Left ventricle myocardium inferior (tissue), 1 donor: ENCODE results near the gene RAB24. TPM values are rescaled to one million over a fixed set of nuclear protein-coding genes. Genes with fewer than 3 reads are reported as not detected.

ENCODE experiments used
- DNase-seq: peaks from one replicate; pipeline ENCODE4 v3.0.0-alpha.2; 2020
- H3K27ac ChIP-seq: fragments of 200-600 bp; replicated peaks from 2 replicates; pipeline ENCODE4 v1.8.0; 2021
- H3K27me3 ChIP-seq: fragments of 200-600 bp; 2 replicates; pipeline ENCODE4 v1.8.0; 2021; ENCODE audit warnings: low read depth
- H3K36me3 ChIP-seq: fragments of 200-600 bp; 2 replicates; pipeline ENCODE4 v1.8.0; 2021
- H3K4me1 ChIP-seq: fragments of 200-600 bp; 2 replicates; pipeline ENCODE4 v1.8.0; 2021
- H3K4me3 ChIP-seq: fragments of 200-600 bp; 2 replicates; pipeline ENCODE4 v1.8.0; 2021; ENCODE audit warnings: mild to moderate bottlenecking, moderate library complexity
- H3K9me3 ChIP-seq: fragments of 200-600 bp; replicated peaks from 2 replicates; pipeline ENCODE4 v1.8.0; 2021
- CTCF ChIP-seq: fragments of 200-600 bp; IDR thresholded peaks from 2 replicates; pipeline ENCODE4 v1.8.0; 2021; ENCODE audit warnings: antibody characterized with exemption, mild to moderate bottlenecking, borderline replicate concordance
- intact Hi-C: fragments of 100-400 bp; cut with micrococcal nuclease; formaldehyde crosslinking; loops from one replicate; pipeline ENCODE4 v1.11.0; 2022
- total RNA-seq: library from RNA; stranded (reverse); fragmentation: NEBNext Ultra II Directional; extraction: Animal tissue kit (Norgen Biotek cat#: 25700); gene quantifications from one replicate; pipeline ENCODE4 v1.2.1, GENCODE V29; 2021
- donor health status: DM: no; HTN: yes; CAD: no; lungs with severe emphysema.

RAB24 gene
- total RNA-seq, 1 donor from 2014 or later = 25.3 TPM

DNA sequence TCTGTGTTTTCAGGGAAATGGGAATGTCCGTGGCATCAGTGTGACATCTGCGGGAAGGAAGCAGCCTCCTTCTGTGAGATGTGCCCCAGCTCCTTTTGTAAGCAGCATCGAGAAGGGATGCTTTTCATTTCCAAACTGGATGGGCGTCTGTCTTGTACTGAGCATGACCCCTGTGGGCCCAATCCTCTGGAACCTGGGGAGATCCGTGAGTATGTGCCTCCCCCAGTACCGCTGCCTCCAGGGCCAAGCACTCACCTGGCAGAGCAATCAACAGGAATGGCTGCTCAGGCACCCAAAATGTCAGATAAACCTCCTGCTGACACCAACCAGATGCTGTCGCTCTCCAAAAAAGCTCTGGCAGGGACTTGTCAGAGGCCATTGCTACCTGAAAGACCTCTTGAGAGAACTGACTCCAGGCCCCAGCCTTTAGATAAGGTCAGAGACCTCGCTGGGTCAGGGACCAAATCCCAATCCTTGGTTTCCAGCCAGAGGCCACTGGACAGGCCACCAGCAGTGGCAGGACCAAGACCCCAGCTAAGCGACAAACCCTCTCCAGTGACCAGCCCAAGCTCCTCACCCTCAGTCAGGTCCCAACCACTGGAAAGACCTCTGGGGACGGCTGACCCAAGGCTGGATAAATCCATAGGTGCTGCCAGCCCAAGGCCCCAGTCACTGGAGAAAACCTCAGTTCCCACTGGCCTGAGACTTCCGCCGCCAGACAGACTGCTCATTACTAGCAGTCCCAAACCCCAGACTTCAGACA, 9.5 kb downstream of the RAB24 start:
- no peak for TF ChIP-seq CTCF
- no peak overlapping the region for H3K4me3 ChIP-seq
- H3K27ac ChIP-seq = no peak overlapping the region
- H3K27me3 ChIP-seq = no peaks in the 10 kb centered on the region
- DNase-seq = no peak
- H3K9me3 ChIP-seq = no peaks in the 10 kb centered on the region
- H3K4me1 ChIP-seq = peaks cover 36% of the 10 kb centered on the region
- intact Hi-C loops = no loop called here
- peaks cover 74% of the 10 kb centered on the region for H3K36me3 ChIP-seq

DNA sequence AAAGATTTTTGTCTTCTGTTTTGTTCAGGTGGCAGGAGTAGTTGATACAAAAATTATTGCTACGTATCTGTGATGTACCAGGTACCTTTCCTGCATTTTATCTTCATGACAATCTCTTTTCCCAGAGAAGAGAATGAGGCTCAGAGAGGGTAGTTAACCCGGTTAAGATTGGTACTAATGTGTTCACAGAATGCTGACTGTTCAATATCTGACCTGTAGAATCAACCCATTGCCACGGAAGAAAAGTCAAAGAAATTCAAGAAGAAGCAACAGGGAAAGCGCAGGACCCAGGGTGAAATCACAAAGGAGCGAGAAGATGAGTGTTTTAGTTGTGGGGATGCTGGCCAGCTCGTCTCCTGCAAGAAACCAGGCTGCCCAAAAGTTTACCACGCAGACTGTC, 11.8 kb downstream of the RAB24 start:
- Histone ChIP-seq H3K4me3 (no peak overlapping the region), H3K36me3 (peaks cover 90% of the 10 kb centered on the region), H3K4me1 (peaks cover 30% of the 10 kb centered on the region), H3K9me3 (no peaks in the 10 kb centered on the region), H3K27ac (no peak overlapping the region), H3K27me3 (no peaks in the 10 kb centered on the region)
- no peak for DNase-seq
- intact Hi-C loops = no loop called here
- no peak for TF ChIP-seq CTCF

- no peak for DNase-seq
- H3K36me3 ChIP-seq = peaks cover 94% of the 10 kb centered on the region
- no peak overlapping the region for H3K27ac ChIP-seq
- no peak overlapping the region for H3K4me3 ChIP-seq
- intact Hi-C loops = no loop called here
- H3K9me3 ChIP-seq = no peaks in the 10 kb centered on the region
- TF ChIP-seq CTCF = no peak
- peaks cover 23% of the 10 kb centered on the region for H3K4me1 ChIP-seq
- no peaks in the 10 kb centered on the region for H3K27me3 ChIP-seq
Measured at GRCh38 chr5:177290816-177291596, 12.5 kb downstream of the RAB24 start.

DNA sequence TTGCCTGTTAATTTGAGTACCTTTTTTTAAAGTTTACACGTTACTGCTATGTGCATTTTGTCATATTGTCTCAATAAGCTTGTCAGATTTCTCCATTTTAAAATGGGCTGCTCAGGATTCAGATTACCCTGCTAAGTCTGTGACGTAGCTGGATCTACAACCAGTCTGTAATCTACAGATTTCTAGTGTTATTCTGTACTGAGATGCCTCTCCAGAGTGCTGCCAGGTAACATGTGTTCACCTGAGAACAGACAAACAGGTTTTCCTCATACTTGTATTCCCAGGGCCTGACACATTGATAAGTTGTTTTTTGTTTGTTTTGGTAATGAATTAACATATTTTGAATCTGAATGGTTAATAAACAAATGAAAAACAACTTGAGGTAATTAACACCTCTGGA, 15.3 kb downstream of the RAB24 start:
- H3K36me3 ChIP-seq = peaks cover 89% of the 10 kb centered on the region
- intact Hi-C loops = no loop called here
- H3K4me1 ChIP-seq = no peaks in the 10 kb centered on the region
- no peak for TF ChIP-seq CTCF
- no peak for DNase-seq
- H3K27me3 ChIP-seq = no peaks in the 10 kb centered on the region
- H3K4me3 ChIP-seq = no peak overlapping the region
- no peaks in the 10 kb centered on the region for H3K9me3 ChIP-seq
- no peak overlapping the region for H3K27ac ChIP-seq

GRCh38 chr5:177276886-177277285, 26.6 kb downstream of the RAB24 start:
- intact Hi-C loops = loop anchor here (10.0 kb wide), 1 partner anchor 162 kb away; no protein-coding TSS in a partner anchor
- no peak for TF ChIP-seq CTCF
- no peak overlapping the region for H3K4me3 ChIP-seq
- H3K36me3 ChIP-seq = peaks cover 78% of the 10 kb centered on the region
- H3K27ac ChIP-seq = no peak overlapping the region
- no peaks in the 10 kb centered on the region for H3K27me3 ChIP-seq
- H3K9me3 ChIP-seq = no peaks in the 10 kb centered on the region
- DNase-seq = no peak
- no peaks in the 10 kb centered on the region for H3K4me1 ChIP-seq
